HG02981 (cell line): Measurements from ENCODE around the gene BBC3.
"Not testable (repeated sequence)": the region's sequence is repeated elsewhere in the genome, so short reads cannot be mapped to it uniquely, and the experiment has no call there.

ENCODE experiments used
- ATAC-seq: cut with Tn5 transposase; IDR thresholded peaks from one replicate; pipeline ENCODE4 v1.9.1; 2021; ENCODE audit warnings: mild to moderate bottlenecking, moderate library complexity; ENCODE audit not compliant: unreplicated experiment

The BBC3 gene

DNA sequence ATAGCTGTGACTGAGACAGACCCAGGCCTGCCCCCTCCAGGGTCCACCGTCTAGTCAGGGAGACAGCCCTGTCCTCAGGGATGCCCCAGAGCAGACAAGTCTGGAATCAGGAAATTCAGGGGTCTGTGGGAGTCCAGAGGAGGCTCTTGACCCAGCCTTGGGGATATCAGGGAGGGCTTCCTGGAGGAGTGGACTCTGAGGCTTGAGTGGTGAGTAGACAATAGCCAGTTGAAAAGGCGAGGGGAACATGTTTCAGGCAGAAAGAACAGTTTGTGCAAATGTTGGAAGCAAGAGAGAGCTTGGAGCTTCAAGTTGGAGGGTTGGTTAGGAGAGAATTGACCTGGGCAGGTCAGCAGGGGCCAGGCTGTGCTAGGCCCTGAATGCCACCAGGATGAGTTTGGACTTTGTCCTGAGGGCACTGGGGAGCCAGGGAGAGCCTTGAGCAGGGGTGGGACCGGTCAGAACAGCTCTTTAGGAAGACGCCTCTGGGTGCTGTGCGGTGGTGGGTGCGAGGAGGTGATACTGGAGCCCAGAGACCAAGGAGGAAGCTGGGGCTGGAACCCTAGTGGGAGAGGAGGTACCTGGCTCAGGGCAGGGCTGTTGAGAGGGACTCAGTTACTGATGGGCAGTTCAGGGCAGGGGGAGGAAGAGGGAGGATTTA is 28.0 kb upstream of the BBC3 start:
- no peak for ATAC-seq

DNA sequence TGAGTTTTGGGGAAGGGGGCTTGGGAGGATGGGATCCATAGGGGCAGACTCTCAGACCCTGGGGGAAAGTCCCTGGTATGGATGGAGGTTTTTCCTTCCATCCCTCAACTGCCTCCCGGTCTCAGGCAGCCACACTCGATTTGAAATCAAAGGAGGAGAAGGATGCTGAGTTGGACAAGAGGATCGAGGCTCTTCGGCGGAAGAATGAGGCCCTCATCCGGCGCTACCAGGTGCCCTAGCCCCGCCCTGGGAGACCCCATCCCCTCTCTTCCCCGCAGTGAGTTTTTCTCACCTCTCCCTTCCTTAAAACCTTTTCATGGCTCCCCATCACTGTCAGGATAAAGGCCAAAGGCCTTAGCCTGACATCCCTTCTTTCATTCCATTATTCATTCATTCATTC is 27.4 kb upstream of the BBC3 start:
- no peak for ATAC-seq

DNA sequence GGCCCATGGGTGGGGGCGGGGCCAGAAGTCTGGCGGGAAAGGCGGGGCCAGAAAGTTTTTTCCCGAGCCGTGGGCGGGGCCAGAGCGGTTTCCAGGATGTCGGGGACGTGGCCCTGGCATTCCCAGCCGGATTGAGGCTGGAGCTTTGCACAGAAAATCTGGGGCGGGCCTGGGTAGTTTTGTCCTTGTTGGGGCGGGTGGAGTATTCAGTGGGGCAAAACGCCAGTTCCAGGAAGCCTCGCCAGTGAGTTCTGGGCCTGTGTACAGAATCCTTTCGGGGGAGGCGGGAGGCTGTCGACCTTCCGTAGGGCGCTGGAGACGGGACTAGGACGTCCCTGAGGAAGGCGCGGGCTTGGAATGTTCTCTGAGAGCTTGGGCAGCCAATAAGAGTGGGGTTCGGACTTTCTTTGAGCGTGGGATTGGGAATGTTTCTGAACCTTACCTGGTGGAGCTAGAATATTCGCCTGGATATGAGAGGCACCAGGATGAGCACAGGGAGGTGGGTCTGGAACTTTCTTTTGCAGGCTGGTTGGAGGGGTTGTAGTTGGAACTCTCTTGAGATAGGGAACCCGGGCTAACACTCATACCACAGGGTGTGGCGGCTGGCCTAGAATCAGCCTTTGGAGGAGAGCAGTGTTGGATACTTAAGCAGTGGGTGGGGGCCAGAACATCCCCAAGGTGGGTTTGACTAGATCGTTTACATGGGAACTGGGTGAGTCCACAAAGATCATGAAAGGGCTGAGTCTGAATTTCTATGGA is 26.6 kb upstream of the BBC3 start:
- no peak for ATAC-seq

GRCh38 chr19:47256693-47257410 is 25.9 kb upstream of the BBC3 start:
- peak; percentile 66 for ATAC-seq

DNA sequence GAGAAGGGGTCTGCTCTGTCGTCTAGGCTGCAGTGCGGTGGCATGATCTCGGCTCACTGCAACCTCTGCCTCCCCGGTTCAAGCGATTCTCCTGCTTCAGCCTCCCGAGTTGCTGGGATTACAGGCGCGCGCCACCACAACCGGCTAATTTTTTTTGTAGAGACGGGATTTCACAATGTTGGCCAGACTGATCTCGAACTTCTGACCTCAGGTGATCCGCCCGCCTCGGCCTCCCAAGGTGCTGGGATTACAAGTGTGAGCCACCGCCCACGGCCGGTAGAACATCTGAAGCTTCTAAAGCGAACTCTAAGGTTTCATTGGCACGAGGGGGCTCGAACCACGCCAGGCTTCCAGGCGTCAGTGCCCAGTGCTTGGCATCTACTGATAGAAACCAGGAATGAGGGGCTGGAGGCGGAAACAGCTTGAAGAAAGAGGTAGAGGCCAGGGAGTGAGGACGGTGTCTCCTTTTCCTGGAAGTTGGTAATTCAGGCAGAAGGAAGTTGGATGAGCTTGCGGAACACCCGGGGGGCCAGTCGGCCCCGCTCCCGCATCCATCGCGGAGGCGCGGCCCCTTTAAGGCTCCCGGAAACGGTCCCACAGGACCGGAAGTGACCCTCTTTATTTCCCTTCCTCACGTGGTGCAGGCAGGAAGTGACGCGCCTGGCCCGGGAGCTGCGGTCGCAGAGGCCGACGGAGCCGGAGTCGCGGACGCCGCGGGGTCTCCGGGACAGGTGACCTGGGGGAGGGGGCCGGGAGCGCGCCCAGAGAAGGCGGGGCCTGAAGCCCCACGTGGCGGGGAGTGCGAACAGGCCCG is 25.1 kb upstream of the BBC3 start, which contains the start of gene CCDC9:
TSS of gene CCDC9 (plus strand) at position 647 of the 814 bp plus-strand sequence. CDS start 1,876 bp downstream, outside the sequence.
- peak; percentile 39 for ATAC-seq

DNA sequence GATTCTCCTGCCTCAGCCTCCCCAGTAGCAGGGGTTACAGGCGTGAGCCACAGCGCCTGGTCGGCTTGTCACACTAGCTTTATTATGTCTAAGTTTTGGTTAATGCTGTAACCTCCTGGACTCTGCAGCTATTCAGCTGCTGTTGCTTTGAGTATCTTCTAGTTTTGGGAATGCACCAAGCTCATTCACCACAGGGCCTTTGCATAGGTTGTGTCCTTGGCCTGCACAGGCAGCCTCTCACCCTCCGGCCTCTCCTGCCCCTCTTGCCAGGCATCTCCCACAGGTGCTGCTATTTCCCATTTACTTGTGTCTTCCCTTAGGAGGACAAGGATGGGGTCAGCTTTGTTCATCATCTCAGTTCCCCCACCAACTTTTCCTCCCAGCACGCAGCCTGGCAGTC is 23.0 kb upstream of the BBC3 start:
- no peak for ATAC-seq

DNA sequence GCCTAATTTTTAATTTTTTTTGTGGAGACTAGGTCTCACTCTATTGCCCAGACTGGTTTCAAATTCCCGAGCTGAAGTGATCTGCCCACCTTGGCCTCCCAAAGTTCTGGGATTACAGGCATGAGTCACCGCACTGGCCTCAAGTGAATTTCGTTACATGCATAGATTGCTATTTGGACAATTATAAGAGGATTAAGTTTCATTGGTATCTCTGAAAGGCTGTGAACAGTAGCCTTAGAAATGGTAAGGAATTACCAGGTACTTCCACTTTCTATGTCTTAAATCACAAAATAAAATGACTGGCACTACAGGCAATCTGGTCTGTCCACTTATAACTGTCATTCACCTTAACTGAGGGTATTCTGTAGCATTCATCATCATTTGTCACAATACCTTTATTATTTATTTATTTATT is 22.5 kb upstream of the BBC3 start:
- no peak for ATAC-seq

GRCh38 chr19:47253016-47253415 is 22.0 kb upstream of the BBC3 start:
- ATAC-seq: not testable (repeated sequence)

DNA sequence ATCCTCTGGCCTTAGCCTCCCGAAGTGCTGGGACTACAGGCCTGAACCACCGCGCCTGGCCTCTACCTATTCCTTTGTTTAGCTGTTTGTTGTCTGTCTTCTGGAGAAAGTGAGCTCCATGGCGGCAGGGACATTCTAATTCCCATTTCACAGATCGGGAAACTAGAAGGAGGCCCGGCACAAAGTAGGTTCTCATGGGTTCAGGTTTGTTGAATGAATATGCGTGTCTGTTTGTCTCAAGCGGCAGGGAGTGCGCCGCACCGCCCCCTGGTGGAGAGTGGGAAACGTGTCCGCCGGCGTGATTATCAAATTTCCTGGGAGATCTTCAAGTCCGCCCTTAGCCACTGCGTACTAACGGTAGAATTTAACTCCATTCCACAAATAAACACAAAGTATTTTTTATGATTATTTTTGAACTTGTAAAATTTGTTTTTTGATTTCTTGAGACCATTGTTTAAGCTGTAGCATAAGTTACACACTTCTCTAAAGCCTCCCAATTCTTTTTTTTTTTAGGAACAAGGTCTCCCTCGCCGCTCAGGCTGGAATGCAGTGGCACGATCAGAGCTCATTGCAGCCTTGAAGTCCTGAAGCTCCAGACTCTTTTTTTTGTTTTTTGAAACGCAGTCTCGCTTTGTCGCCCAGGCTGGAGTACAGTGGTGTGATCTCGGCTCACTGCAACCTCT is 16.4 kb upstream of the BBC3 start:
- no peak for ATAC-seq

- peak; percentile 69 for ATAC-seq
These were observed 13.0 kb upstream of the BBC3 start for GRCh38 chr19:47243776-47244547.

- ATAC-seq: no peak
These were observed 12.4 kb upstream of the BBC3 start for GRCh38 chr19:47243364-47243775.

DNA sequence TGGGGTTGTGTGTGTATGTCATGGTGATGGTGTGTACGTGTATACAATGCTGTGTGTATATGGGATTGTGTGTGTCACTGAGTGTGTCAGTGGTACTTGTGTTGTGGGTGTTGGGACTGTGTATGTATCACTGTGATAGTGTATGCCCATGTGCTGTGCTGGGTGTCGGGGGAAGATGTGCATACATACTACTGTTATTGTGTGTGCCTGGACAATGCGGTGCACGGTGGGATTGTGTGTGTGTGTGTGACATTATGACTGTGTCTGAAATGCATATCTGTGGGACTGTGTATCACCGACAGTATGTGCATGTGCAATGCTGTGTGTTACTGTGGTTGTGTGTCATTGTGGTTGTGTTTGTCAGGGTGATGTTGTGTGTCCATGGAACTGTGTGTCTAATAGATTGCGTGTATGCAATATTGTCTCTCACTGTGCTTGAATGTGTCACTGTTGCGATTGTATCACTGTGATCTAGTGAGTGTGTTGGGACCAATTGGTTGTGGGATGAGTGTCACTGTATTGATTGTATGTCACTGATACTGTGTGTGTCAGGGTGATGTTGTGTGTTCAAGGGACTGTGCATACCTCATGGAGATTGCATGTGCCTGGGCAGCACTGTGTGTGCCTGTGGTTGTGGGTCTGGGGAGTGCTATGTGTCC is 11.0 kb upstream of the BBC3 start:
- ATAC-seq: no peak

- no peak for ATAC-seq
These were observed 10.3 kb upstream of the BBC3 start for GRCh38 chr19:47240996-47241918.

GRCh38 chr19:47240556-47240955 is 9.6 kb upstream of the BBC3 start:
- ATAC-seq: no peak

DNA sequence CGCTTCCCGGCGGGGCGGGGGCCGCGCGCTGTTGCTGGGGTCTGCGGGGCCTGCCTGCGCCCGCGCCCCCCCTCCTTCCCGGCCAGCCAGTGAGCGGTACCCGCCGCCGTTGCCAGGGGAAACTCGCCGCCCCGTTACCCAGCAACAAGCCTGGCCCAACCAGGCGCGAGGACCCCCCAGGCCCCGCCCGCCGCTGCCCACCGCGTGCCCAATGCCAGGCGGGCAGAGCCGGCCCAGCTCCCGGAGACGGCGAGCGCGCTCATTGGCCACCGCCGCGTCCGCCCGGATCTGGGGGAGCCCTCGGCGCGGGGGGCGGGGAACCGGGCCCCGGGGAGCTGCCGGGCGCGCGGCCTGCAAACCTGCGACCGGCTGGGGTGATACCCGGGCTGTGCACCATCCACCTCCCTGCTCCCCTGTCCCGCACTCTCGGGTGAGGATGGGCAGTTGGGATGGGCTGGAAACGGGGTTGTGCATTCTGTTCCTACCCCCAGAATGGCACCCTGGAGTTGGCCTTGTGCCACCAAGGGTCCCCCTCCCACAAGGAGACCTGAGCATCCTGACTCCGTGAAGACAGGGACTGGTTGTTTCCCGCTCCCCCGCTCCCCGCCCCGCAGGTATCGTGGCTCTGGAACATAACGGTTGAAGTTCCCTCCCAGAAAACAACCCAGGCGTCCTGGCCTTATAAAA is 8.8 kb upstream of the BBC3 start:
- ATAC-seq: no peak

DNA sequence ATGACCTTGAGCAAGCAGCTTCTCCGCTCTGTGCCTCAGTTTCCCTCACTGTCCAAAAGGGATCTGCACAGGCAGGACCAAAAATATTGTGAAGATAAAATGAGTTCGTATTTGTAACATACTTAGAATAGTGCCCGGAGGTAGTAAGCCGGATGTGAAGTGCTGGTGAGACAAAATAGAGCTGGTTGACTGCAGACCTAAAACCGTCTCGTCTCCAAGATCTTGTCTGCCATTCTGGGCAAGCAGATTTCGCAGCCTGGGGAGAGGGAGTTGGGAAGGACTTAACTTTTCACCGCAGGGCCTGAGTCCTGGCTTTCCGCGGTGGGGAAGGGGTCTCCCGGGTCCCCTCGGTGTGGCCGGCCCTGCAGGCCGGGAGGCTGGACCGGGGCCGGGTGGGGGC is 8.2 kb upstream of the BBC3 start:
- ATAC-seq: no peak

DNA sequence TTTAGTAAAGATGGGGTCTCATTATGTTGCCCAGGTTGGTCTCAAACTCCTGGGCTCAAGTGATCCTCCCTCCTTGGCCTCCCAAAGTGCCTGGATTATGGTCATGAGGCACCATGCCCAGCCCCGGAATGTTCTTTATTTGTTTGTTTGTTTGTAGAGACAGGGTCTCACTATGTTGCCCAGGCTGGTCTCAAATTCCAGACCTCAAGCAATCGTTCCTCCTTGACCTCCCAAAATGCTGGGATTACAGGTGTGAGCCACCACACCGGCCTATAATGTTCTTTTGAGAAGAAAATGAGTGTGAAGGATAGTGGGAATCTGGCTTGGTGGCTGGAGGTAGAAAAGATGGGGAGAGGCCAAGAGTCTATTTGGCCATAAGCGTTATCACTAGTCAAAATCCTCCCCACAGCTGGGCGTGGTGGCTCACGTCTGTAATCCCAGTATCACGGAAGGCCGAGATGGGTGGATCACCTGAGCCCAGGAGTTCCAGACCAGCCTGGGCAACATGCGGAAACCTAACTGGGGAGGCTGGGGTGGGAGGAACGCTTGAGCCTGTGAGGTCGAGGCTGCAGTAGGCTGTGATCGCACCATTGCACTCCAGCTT is 5.2 kb upstream of the BBC3 start:
- ATAC-seq: no peak
